ENCODE data around the gene PHF1. TPM values are rescaled to one million over a fixed set of nuclear protein-coding genes. Genes with fewer than 3 reads are reported as not detected.

PHF1 gene
- total RNA-seq, 2 donors from 2014 or later = 71.4 to 75.7 TPM

DNA sequence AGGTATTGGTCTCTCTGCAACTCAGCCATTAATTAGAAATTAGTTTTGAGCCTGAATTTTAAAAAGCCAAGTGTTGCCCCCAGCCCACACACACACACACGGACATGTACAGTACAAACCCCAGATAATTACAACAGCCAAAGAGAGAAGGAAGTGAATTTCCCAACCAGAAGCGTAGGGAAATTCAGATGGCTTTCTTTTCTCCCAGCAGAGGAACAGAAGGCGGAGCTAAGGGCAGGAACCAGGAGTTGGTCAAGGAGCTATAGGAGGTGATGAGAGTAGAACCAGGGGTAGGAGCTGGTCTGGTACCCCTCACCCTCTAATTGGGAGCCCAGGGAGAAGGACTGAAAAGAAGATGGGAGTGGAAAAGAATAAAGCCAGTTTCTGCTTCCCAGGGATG, 39.6 kb downstream of the PHF1 start:
- Mint-ChIP-seq H3K9me3 (no peaks in the 10 kb centered on the region), H3K27me3 (ENCODE audit: insufficient read depth) (no peaks in the 10 kb centered on the region), H3K4me1 (peaks cover 11% of the 10 kb centered on the region), H3K4me3 (no peak overlapping the region), H3K36me3 (ENCODE audit: low read depth) (peaks cover 42% of the 10 kb centered on the region), H3K27ac (no peak overlapping the region)
- Histone ChIP-seq H3K9ac (ENCODE audit: extremely low read depth, low read length, poor library complexity, severe bottlenecking) (no peak overlapping the region), H3K27ac (ENCODE audit: low read depth, low read length) (peak overlapping the region; percentile 32), H3K27me3 (ENCODE audit: control insufficient read depth, insufficient read depth, low read length, poor library complexity, severe bottlenecking) (no peaks in the 10 kb centered on the region), H3K9me3 (ENCODE audit: control insufficient read depth, low read length) (no peaks in the 10 kb centered on the region), H3K4me1 (ENCODE audit: control insufficient read depth, insufficient read depth, low read length) (no peaks in the 10 kb centered on the region), H3K36me3 (ENCODE audit: control insufficient read depth, insufficient read depth, low read length) (peaks cover 41% of the 10 kb centered on the region), H3K4me3 (ENCODE audit: low read length) (no peak overlapping the region)
- no peak for DNase-seq
- TF ChIP-seq, protein P1, sequence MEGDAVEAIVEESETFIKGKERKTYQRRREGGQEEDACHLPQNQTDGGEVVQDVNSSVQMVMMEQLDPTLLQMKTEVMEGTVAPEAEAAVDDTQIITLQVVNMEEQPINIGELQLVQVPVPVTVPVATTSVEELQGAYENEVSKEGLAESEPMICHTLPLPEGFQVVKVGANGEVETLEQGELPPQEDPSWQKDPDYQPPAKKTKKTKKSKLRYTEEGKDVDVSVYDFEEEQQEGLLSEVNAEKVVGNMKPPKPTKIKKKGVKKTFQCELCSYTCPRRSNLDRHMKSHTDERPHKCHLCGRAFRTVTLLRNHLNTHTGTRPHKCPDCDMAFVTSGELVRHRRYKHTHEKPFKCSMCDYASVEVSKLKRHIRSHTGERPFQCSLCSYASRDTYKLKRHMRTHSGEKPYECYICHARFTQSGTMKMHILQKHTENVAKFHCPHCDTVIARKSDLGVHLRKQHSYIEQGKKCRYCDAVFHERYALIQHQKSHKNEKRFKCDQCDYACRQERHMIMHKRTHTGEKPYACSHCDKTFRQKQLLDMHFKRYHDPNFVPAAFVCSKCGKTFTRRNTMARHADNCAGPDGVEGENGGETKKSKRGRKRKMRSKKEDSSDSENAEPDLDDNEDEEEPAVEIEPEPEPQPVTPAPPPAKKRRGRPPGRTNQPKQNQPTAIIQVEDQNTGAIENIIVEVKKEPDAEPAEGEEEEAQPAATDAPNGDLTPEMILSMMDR (conservative IDR thresholded peaks at IDR 0.05) = no peak
- 80 to 95% methylated on average over 1 to 3 of the region's 3 CpGs for whole genome bisulfite sequencing, 2 experiments (ENCODE audit: insufficient coverage in 1 of 2, insufficient read length in 1 of 2)

DNA sequence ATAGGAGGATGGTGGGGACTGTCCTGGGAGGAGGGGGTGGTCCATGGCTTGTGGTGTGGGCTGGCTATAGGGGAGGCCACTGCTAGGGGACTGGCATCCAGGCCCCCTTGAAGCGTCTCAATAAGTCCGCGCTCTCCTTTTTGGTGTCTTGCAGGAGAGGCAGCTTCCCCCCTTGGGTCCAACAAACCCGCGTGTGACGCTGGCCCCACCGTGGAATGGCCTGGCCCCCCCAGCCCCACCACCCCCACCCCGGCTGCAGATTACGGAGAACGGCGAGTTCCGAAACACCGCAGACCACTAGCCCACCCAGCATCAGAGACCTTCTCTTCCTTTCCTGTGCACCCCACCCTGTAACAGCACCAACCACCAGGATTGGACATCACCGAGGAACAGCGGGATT, 40.8 kb downstream of the PHF1 start:
- no peak overlapping the region for H3K9ac ChIP-seq (ENCODE audit: extremely low read depth, low read length, poor library complexity, severe bottlenecking)
- no peak overlapping the region for H3K4me3 ChIP-seq (ENCODE audit: low read length)
- H3K36me3 ChIP-seq (ENCODE audit: control insufficient read depth, insufficient read depth, low read length) = peaks cover 46% of the 10 kb centered on the region
- no peaks in the 10 kb centered on the region for H3K27me3 Mint-ChIP-seq (ENCODE audit: insufficient read depth)
- TF ChIP-seq, protein P1 (conservative IDR thresholded peaks at IDR 0.05) = no peak
- H3K4me3 Mint-ChIP-seq = no peak overlapping the region
- DNase-seq = no peak
- no peaks in the 10 kb centered on the region for H3K9me3 Mint-ChIP-seq
- H3K4me1 ChIP-seq (ENCODE audit: control insufficient read depth, insufficient read depth, low read length) = no peaks in the 10 kb centered on the region
- H3K27ac ChIP-seq (ENCODE audit: low read depth, low read length) = no peak overlapping the region
- H3K9me3 ChIP-seq (ENCODE audit: control insufficient read depth, low read length) = no peaks in the 10 kb centered on the region
- H3K27ac Mint-ChIP-seq = no peak overlapping the region
- H3K27me3 ChIP-seq (ENCODE audit: control insufficient read depth, insufficient read depth, low read length, poor library complexity, severe bottlenecking) = no peaks in the 10 kb centered on the region
- peaks cover 44% of the 10 kb centered on the region for H3K36me3 Mint-ChIP-seq (ENCODE audit: low read depth)
- peaks cover 11% of the 10 kb centered on the region for H3K4me1 Mint-ChIP-seq
- WGBS, 2 experiments (ENCODE audit: insufficient coverage in 1 of 2, insufficient read length in 1 of 2) = 97% methylated on average over 11 of the region's 15 CpGs; no CpG with 5 or more reads in 1 of the 2 experiments

DNA sequence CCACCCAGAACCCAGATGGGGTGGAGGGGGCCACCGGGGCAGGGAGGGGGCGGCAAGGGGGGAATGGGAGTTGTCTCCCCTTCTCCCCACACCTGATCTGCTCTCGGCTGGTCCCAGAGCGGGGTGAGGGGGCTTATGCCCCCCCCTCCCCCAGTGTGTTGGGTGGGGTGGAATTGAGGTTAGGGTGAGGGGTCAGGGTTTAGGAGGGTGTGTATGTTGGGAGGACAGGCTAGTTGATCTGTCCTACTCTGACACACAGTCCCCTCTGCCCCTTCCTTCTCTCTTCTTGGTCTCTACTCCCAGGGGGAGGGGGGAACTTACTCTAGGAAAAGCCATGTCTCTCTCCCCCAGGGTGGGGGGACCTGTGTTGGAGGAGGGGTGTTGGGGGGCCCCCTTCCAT, 41.7 kb downstream of the PHF1 start:
- no peaks in the 10 kb centered on the region for H3K27me3 Mint-ChIP-seq (ENCODE audit: insufficient read depth)
- 94% methylated on average over 2 of the region's 4 CpGs; no CpG with 5 or more reads in 1 of the 2 experiments for WGBS, 2 experiments (ENCODE audit: insufficient coverage in 1 of 2, insufficient read length in 1 of 2)
- TF ChIP-seq, protein P1 (conservative IDR thresholded peaks at IDR 0.05) = no peak
- DNase-seq = no peak
- H3K4me3 Mint-ChIP-seq = no peak overlapping the region
- peaks cover 46% of the 10 kb centered on the region for H3K36me3 ChIP-seq (ENCODE audit: control insufficient read depth, insufficient read depth, low read length)
- H3K27ac ChIP-seq (ENCODE audit: low read depth, low read length) = no peak overlapping the region
- peaks cover 11% of the 10 kb centered on the region for H3K4me1 Mint-ChIP-seq
- H3K9me3 Mint-ChIP-seq = no peaks in the 10 kb centered on the region
- H3K27ac Mint-ChIP-seq = no peak overlapping the region
- no peaks in the 10 kb centered on the region for H3K9me3 ChIP-seq (ENCODE audit: control insufficient read depth, low read length)
- no peaks in the 10 kb centered on the region for H3K27me3 ChIP-seq (ENCODE audit: control insufficient read depth, insufficient read depth, low read length, poor library complexity, severe bottlenecking)
- no peaks in the 10 kb centered on the region for H3K4me1 ChIP-seq (ENCODE audit: control insufficient read depth, insufficient read depth, low read length)
- no peak overlapping the region for H3K4me3 ChIP-seq (ENCODE audit: low read length)
- H3K36me3 Mint-ChIP-seq (ENCODE audit: low read depth) = peaks cover 45% of the 10 kb centered on the region
- no peak overlapping the region for H3K9ac ChIP-seq (ENCODE audit: extremely low read depth, low read length, poor library complexity, severe bottlenecking)
